HUES64 (cell line): Measurements from ENCODE around the gene GLTP.
"Not testable (repeated sequence)": the region's sequence is repeated elsewhere in the genome, so short reads cannot be mapped to it uniquely, and the experiment has no call there.

Experiments
- H3K27ac ChIP-seq: 2 replicates; pipeline ENCODE4 v1.7.0; 2013; ENCODE audit warnings: low read depth, low read length, inconsistent platforms
- H3K27me3 ChIP-seq: 2 replicates; pipeline ENCODE4 v1.6.1; 2013; ENCODE audit warnings: mild to moderate bottlenecking, low read length; ENCODE audit not compliant: insufficient read depth
- H3K36me3 ChIP-seq: 2 replicates; pipeline ENCODE4 v1.6.1; 2013; ENCODE audit warnings: mild to moderate bottlenecking, low read length; ENCODE audit not compliant: insufficient read depth
- H3K4me1 ChIP-seq: 2 replicates; pipeline ENCODE4 v1.6.1; 2013; ENCODE audit warnings: mild to moderate bottlenecking, low read length, moderate library complexity; ENCODE audit not compliant: insufficient read depth
- H3K4me3 ChIP-seq: 2 replicates; pipeline ENCODE4 v1.5.1; 2013; ENCODE audit warnings: mild to moderate bottlenecking, low read length, moderate library complexity
- H3K9ac ChIP-seq: 2 replicates; pipeline ENCODE4 v1.6.1; 2013; ENCODE audit warnings: mild to moderate bottlenecking, low read depth, low read length
- H3K9me3 ChIP-seq: 2 replicates; pipeline ENCODE4 v1.6.1; 2013; ENCODE audit warnings: low read depth, low read length; ENCODE audit not compliant: insufficient read depth
- WGBS: fragments of 150-250, 120-280 bp; methylation state at CpG from one replicate; pipeline ENCODE4 v1.1.7; 2013; ENCODE audit warnings: missing lambda C conversion rate; 5-methylcytosine and 5-hydroxymethylcytosine counted together

Gene GLTP

GRCh38 chr12:109860977-109861376, 19.4 kb downstream of the GLTP start:
- H3K27ac ChIP-seq: no peak overlapping the region
- H3K9ac ChIP-seq: no peak overlapping the region
- H3K27me3 ChIP-seq: no peaks in the 10 kb centered on the region
- H3K4me3 ChIP-seq: no peak overlapping the region
- H3K9me3 ChIP-seq: no peaks in the 10 kb centered on the region
- H3K36me3 ChIP-seq: peaks cover 12% of the 10 kb centered on the region
- H3K4me1 ChIP-seq: 0 out of 2 replicates have a peak, but pooled peaks cover 4% of the 10 kb centered on the region
- WGBS: 98% methylated on average over 5 of the region's 5 CpGs

- Histone ChIP-seq H3K9ac (no peak overlapping the region), H3K9me3 (no peaks in the 10 kb centered on the region), H3K27ac (no peak overlapping the region), H3K4me3 (no peak overlapping the region), H3K27me3 (no peaks in the 10 kb centered on the region), H3K36me3 (peaks cover 25% of the 10 kb centered on the region), H3K4me1 (no peaks in the 10 kb centered on the region)
- 88% methylated on average over 5 of the region's 5 CpGs for WGBS
Observed at GRCh38 chr12:109858764-109859163, 21.6 kb downstream of the GLTP start.

GRCh38 chr12:109857715-109858114, 22.6 kb downstream of the GLTP start:
- H3K9ac ChIP-seq: no peak overlapping the region
- H3K27me3 ChIP-seq: no peaks in the 10 kb centered on the region
- H3K27ac ChIP-seq: no peak overlapping the region
- 95% methylated on average over 6 of the region's 6 CpGs for WGBS
- H3K4me3 ChIP-seq: no peak overlapping the region
- no peaks in the 10 kb centered on the region for H3K4me1 ChIP-seq
- H3K36me3 ChIP-seq: peaks cover 25% of the 10 kb centered on the region
- H3K9me3 ChIP-seq: no peaks in the 10 kb centered on the region

GRCh38 chr12:109855377-109855776, 25.0 kb downstream of the GLTP start:
- no peak overlapping the region for H3K27ac ChIP-seq
- H3K4me1 ChIP-seq: no peaks in the 10 kb centered on the region
- H3K27me3 ChIP-seq: no peaks in the 10 kb centered on the region
- H3K9me3 ChIP-seq: no peaks in the 10 kb centered on the region
- no peak overlapping the region for H3K9ac ChIP-seq
- 93% methylated on average over 14 of the region's 14 CpGs for WGBS
- H3K36me3 ChIP-seq: peaks cover 25% of the 10 kb centered on the region
- no peak overlapping the region for H3K4me3 ChIP-seq

GRCh38 chr12:109850518-109850917, 29.8 kb downstream of the GLTP start:
- not testable (repeated sequence) for H3K9me3 ChIP-seq, H3K4me1 ChIP-seq, H3K27ac ChIP-seq, H3K4me3 ChIP-seq, H3K36me3 ChIP-seq, H3K27me3 ChIP-seq, H3K9ac ChIP-seq
- WGBS: 95% methylated on average over 6 of the region's 6 CpGs

- no peak overlapping the region for H3K4me3 ChIP-seq
- H3K27ac ChIP-seq: no peak overlapping the region
- H3K9me3 ChIP-seq: no peaks in the 10 kb centered on the region
- H3K9ac ChIP-seq: no peak overlapping the region
- H3K36me3 ChIP-seq: no peaks in the 10 kb centered on the region
- H3K27me3 ChIP-seq: no peaks in the 10 kb centered on the region
- WGBS: 85% methylated on average over 7 of the region's 7 CpGs
- no peaks in the 10 kb centered on the region for H3K4me1 ChIP-seq
Observed at GRCh38 chr12:109847142-109847735, 33.1 kb downstream of the GLTP start.

GRCh38 chr12:109845824-109846205, 34.5 kb downstream of the GLTP start:
- Histone ChIP-seq H3K4me1 (no peaks in the 10 kb centered on the region), H3K9ac (no peak overlapping the region), H3K4me3 (peak overlapping the region; percentile 36), H3K27ac (no peak overlapping the region), H3K36me3 (no peaks in the 10 kb centered on the region), H3K9me3 (no peaks in the 10 kb centered on the region), H3K27me3 (no peaks in the 10 kb centered on the region)
- 97% methylated on average over 7 of the region's 7 CpGs for WGBS

- H3K9ac ChIP-seq: no peak overlapping the region
- 17% methylated on average over 30 of the region's 30 CpGs for WGBS
- no peaks in the 10 kb centered on the region for H3K36me3 ChIP-seq
- peak overlapping the region; percentile 36 for H3K4me3 ChIP-seq
- no peaks in the 10 kb centered on the region for H3K4me1 ChIP-seq
- no peak overlapping the region for H3K27ac ChIP-seq
- no peaks in the 10 kb centered on the region for H3K9me3 ChIP-seq
- no peaks in the 10 kb centered on the region for H3K27me3 ChIP-seq
Observed at GRCh38 chr12:109844983-109845823, 35.1 kb downstream of the GLTP start.

- H3K36me3 ChIP-seq: no peaks in the 10 kb centered on the region
- H3K9me3 ChIP-seq: no peaks in the 10 kb centered on the region
- no peaks in the 10 kb centered on the region for H3K27me3 ChIP-seq
- 92% methylated on average over 5 of the region's 5 CpGs for WGBS
- no peaks in the 10 kb centered on the region for H3K4me1 ChIP-seq
- no peak overlapping the region for H3K9ac ChIP-seq
- H3K4me3 ChIP-seq: no peak overlapping the region
- no peak overlapping the region for H3K27ac ChIP-seq
Observed at GRCh38 chr12:109844091-109844490, 36.2 kb downstream of the GLTP start.

GRCh38 chr12:109842021-109842420, 38.3 kb downstream of the GLTP start:
- H3K4me1 ChIP-seq: no peaks in the 10 kb centered on the region
- H3K27ac ChIP-seq: no peak overlapping the region
- H3K27me3 ChIP-seq: no peaks in the 10 kb centered on the region
- H3K4me3 ChIP-seq: no peak overlapping the region
- no peaks in the 10 kb centered on the region for H3K36me3 ChIP-seq
- no peak overlapping the region for H3K9ac ChIP-seq
- 91% methylated on average over 5 of the region's 5 CpGs for WGBS
- no peaks in the 10 kb centered on the region for H3K9me3 ChIP-seq

GRCh38 chr12:109841356-109841755, 39.0 kb downstream of the GLTP start:
- H3K27ac ChIP-seq: no peak overlapping the region
- H3K4me1 ChIP-seq: no peaks in the 10 kb centered on the region
- WGBS: 81% methylated on average over 9 of the region's 9 CpGs
- no peaks in the 10 kb centered on the region for H3K27me3 ChIP-seq
- no peak overlapping the region for H3K4me3 ChIP-seq
- H3K9me3 ChIP-seq: no peaks in the 10 kb centered on the region
- H3K36me3 ChIP-seq: no peaks in the 10 kb centered on the region
- H3K9ac ChIP-seq: no peak overlapping the region
